Smooth muscle cell (in vitro differentiated cells): ENCODE measurements around the gene HOXC13. TPM values are rescaled to one million over a fixed set of nuclear protein-coding genes. Genes with fewer than 3 reads are reported as not detected.
A peak's percentile ranks its signal among the peaks of the same experiment; 100 is the strongest.

Experiments
- DNase-seq: peaks from one replicate; lab custom pipeline; 2025; ENCODE audit not compliant: unreplicated experiment; lab: John Stamatoyannopoulos, UW
- H2AFZ ChIP-seq: fragments of 200-600 bp; sonication (generic); 2 replicates; pipeline ENCODE4 v1.6.0; 2016; ENCODE audit warnings: antibody characterized with exemption, low read depth, mild to moderate bottlenecking
- H3F3A ChIP-seq: fragments of 200-600 bp; sonication (generic); 2 replicates; pipeline ENCODE4 v1.6.0; 2017; ENCODE audit warnings: antibody characterized with exemption, low read depth
- H3K27ac ChIP-seq: fragments of 200-600 bp; sonication (generic); 2 replicates; pipeline ENCODE4 v1.5.1; 2016; ENCODE audit warnings: low read depth, mild to moderate bottlenecking
- H3K27me3 ChIP-seq: fragments of 200-600 bp; sonication (generic); 2 replicates; pipeline ENCODE4 v1.6.1; 2016; ENCODE audit warnings: low read depth, mild to moderate bottlenecking
- H3K36me3 ChIP-seq: fragments of 200-600 bp; sonication (generic); 2 replicates; pipeline ENCODE4 v1.5.1; 2016; ENCODE audit warnings: low read depth
- H3K4me1 ChIP-seq: fragments of 200-600 bp; sonication (generic); 2 replicates; pipeline ENCODE4 v1.5.1; 2016; ENCODE audit warnings: low read depth
- H3K4me2 ChIP-seq: fragments of 200-600 bp; sonication (generic); 2 replicates; pipeline ENCODE4 v1.6.0; 2016; ENCODE audit warnings: mild to moderate bottlenecking
- H3K4me3 ChIP-seq: fragments of 200-600 bp; sonication (generic); 2 replicates; pipeline ENCODE4 v1.5.1; 2016; ENCODE audit warnings: mild to moderate bottlenecking
- H3K79me2 ChIP-seq: fragments of 200-600 bp; sonication (generic); 2 replicates; pipeline ENCODE4 v1.6.0; 2016; ENCODE audit warnings: low read depth, mild to moderate bottlenecking
- H3K9ac ChIP-seq: fragments of 200-600 bp; sonication (generic); 2 replicates; pipeline ENCODE4 v1.6.0; 2016; ENCODE audit warnings: low read depth
- H3K9me3 ChIP-seq: fragments of 200-600 bp; sonication (generic); replicated peaks from 2 replicates; pipeline ENCODE4 v1.5.1; 2016; ENCODE audit warnings: low read depth
- H4K20me1 ChIP-seq: fragments of 200-600 bp; sonication (generic); 2 replicates; pipeline ENCODE4 v1.6.0; 2016; ENCODE audit warnings: low read depth
- WGBS: methylation state at CpG from one replicate; pipeline ENCODE4 v1.1.7; 2016; ENCODE audit warnings: low lambda C conversion rate; 5-methylcytosine and 5-hydroxymethylcytosine counted together
- polyA plus RNA-seq: library from polyadenylated mRNA; unstranded; fragments of >200 nt; fragmentation: Nextera tagmentation; extraction: Ambion mirVana; gene quantifications from 2 replicates; pipeline ENCODE4 v1.2.1, GENCODE V29; 2016
- total RNA-seq: library from RNA; depleted of rRNA; stranded (reverse); fragments of >200 nt; gene quantifications from 2 replicates; pipeline ENCODE4 v1.2.3, GENCODE V29; 2014
- TF ChIP-seq, protein P1 (sequence below): fragments of 200-600 bp; sonication (generic); IDR thresholded peaks from 2 replicates; pipeline ENCODE4 v1.5.1; 2017; ENCODE audit warnings: borderline replicate concordance, mild to moderate bottlenecking, antibody characterized with exemption; ENCODE audit not compliant: insufficient read depth, poor library complexity, severe bottlenecking

Gene HOXC13
- total and polyA plus RNA-seq, 2 experiments from 2014 or later: 2.2 to 3.6 TPM

DNA sequence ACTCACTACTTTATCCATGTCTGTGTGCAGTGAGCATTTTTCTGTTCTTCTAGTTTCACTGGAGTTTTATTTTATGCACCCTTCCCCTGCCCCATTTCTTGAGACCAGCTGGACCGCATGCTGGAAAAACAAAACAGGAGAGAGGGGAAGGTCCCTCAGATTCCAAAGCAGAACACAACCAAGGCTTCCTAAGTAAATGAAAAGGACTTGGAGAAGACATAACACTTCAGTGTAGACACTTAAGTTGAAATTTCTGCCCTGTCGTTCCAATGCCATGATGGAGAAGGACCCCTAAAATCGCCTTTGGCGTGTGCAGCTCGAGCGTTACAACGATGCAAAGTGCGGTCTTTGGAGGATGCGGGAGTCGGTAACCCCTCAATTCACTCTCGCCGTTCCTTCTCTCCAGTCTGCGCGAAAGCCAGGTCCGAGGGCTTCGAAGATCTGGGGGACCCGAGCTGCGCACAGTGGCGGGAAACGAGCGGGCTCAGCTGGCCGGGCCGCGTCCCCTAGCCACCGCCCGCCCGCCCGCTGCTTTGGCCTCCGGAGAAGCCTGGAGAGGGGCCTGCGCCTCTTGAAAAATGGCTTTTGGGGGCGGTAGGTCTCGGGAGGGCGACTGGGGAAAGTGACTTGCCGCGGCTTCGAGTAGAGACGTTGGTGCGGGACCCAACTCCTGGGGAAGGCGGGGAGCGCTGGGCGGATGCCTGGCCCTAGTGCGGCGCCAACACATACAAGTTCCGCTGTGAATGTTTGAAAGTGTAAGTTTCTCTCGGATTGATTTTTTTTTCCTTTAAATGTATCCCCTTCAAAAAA is 11.2 kb upstream of the HOXC13 start:
- Histone ChIP-seq H3K4me3 (no peak overlapping the region), H3K4me2 (peak overlapping the region; percentile 44), H3K9me3 (no peaks in the 10 kb centered on the region), H3K27me3 (peaks cover 100% of the 10 kb centered on the region), H3F3A (no peaks in the 10 kb centered on the region), H3K9ac (no peak overlapping the region), H3K36me3 (no peaks in the 10 kb centered on the region), H3K4me1 (no peaks in the 10 kb centered on the region), H2AFZ (no peak overlapping the region), H3K79me2 (no peaks in the 10 kb centered on the region), H3K27ac (no peak overlapping the region), H4K20me1 (no peaks in the 10 kb centered on the region)
- TF ChIP-seq, protein P1, sequence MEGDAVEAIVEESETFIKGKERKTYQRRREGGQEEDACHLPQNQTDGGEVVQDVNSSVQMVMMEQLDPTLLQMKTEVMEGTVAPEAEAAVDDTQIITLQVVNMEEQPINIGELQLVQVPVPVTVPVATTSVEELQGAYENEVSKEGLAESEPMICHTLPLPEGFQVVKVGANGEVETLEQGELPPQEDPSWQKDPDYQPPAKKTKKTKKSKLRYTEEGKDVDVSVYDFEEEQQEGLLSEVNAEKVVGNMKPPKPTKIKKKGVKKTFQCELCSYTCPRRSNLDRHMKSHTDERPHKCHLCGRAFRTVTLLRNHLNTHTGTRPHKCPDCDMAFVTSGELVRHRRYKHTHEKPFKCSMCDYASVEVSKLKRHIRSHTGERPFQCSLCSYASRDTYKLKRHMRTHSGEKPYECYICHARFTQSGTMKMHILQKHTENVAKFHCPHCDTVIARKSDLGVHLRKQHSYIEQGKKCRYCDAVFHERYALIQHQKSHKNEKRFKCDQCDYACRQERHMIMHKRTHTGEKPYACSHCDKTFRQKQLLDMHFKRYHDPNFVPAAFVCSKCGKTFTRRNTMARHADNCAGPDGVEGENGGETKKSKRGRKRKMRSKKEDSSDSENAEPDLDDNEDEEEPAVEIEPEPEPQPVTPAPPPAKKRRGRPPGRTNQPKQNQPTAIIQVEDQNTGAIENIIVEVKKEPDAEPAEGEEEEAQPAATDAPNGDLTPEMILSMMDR: no peak
- 12% methylated on average over 45 of the region's 45 CpGs for WGBS
- no peak for DNase-seq

DNA sequence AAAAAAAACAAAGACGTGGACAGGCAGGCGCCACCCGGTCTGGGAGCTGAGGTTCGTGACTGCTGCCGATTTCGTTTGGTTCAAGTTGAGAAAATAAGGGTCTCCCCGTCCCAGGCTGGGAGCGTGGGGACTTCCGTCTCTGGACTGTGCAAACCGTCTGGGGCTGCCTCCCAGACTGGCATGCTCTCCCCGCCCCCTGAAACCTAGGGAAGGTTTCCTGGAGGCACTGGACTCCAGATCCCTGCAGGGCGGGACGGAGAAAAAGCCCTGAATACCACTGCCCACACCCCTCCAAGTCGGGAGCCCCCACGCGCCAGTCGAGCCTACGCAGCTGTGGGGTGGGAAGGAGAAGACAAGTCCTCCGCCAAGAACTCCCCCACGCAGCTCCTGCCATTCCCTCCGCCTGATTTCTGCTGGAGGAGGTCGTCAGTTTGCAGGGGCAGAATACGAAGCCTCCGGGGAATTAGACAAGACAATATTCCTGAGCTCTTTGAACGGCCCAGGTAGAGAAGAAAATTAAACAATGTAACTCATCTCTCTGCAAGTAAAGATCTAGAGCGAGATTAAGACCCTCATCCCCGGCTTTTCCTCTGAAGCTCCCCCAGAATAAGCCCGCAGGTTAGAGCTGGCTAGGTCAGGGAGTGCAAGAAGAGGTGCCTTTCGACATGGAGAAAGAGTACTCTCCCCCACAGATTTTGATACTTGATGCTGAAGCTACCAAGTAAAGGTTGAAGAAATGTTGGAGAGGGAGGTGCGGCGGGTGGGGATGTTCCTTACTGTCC is 10.4 kb upstream of the HOXC13 start:
- 15% methylated on average over 31 of the region's 31 CpGs for WGBS
- no peak overlapping the region for H3K27ac ChIP-seq
- no peaks in the 10 kb centered on the region for H3K9me3 ChIP-seq
- DNase-seq: no peak
- no peak overlapping the region for H3K9ac ChIP-seq
- no peak overlapping the region for H3K4me3 ChIP-seq
- no peaks in the 10 kb centered on the region for H3K36me3 ChIP-seq
- no peaks in the 10 kb centered on the region for H3K4me1 ChIP-seq
- H3K27me3 ChIP-seq: peaks cover 100% of the 10 kb centered on the region
- no peak overlapping the region for H3K4me2 ChIP-seq
- H2AFZ ChIP-seq: no peak overlapping the region
- H4K20me1 ChIP-seq: no peaks in the 10 kb centered on the region
- TF ChIP-seq, protein P1: no peak
- H3K79me2 ChIP-seq: no peaks in the 10 kb centered on the region
- H3F3A ChIP-seq: no peaks in the 10 kb centered on the region

DNA sequence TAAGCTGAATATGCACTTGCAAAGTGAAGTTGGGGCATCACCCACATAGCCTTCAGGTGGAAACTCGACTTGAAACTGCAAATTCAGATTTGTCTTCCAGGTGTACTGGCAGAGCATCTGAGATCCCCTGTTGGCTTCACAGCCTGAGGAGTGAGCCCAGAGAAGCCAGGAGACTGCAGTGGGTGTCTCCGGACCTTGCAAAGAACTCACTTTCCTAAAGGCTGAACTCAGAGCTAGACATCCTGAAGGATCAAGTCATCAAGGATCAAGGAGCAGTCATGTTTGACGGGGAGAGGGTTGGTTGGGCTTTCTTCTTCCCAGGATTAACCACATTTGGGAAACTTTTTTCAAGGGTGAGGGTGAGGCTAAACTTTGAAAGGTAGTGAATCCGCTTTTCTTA is 9.1 kb upstream of the HOXC13 start:
- no peak for DNase-seq
- Histone ChIP-seq H4K20me1 (no peaks in the 10 kb centered on the region), H3F3A (no peaks in the 10 kb centered on the region), H3K36me3 (no peaks in the 10 kb centered on the region), H3K9me3 (no peaks in the 10 kb centered on the region), H3K9ac (no peak overlapping the region), H3K27me3 (peaks cover 100% of the 10 kb centered on the region), H3K27ac (no peak overlapping the region), H3K79me2 (no peaks in the 10 kb centered on the region), H2AFZ (no peak overlapping the region), H3K4me2 (no peak overlapping the region), H3K4me3 (no peak overlapping the region), H3K4me1 (no peaks in the 10 kb centered on the region)
- WGBS: 49% methylated on average over 4 of the region's 4 CpGs
- TF ChIP-seq, protein P1: no peak
